Prostate gland (tissue), 2 donors: Measurements from ENCODE around the gene ALPK3. TPM values are rescaled to one million over a fixed set of nuclear protein-coding genes. Genes with fewer than 3 reads are reported as not detected.

Experiments
- DNase-seq: peaks from one replicate; pipeline ENCODE4 v3.0.0-alpha.2; 2019; ENCODE audit warnings: low spot score
- H3K27ac ChIP-seq, 2 donors: fragments of 200-600 bp; sonication (generic); 2 replicates each; pipeline ENCODE4 v1.5.1; 2017 to 2019
- H3K27me3 ChIP-seq: fragments of 200-600 bp; sonication (generic); replicated peaks from 2 replicates; pipeline ENCODE4 v1.5.1; 2019; ENCODE audit not compliant: insufficient read depth
- H3K36me3 ChIP-seq, 2 donors: fragments of 200-600 bp; sonication (generic); 1 replicate in 1 of 2; 2 replicates in 1 of 2; pipeline versions ENCODE4 v1.5.1 to v1.8.1; 2017 to 2019
- H3K4me1 ChIP-seq: fragments of 200-600 bp; sonication (generic); replicated peaks from 2 replicates; pipeline ENCODE4 v1.5.1; 2019
- H3K4me3 ChIP-seq, 2 donors: fragments of 200-600 bp; sonication (generic); 2 replicates each; pipeline ENCODE4 v1.5.1; 2017 to 2019
- H3K9me3 ChIP-seq: fragments of 200-600 bp; sonication (generic); 2 replicates; pipeline ENCODE4 v1.5.1; 2017
- CTCF ChIP-seq, 4 experiments: fragments of 200-600 bp in 2 of 4; fragments of 450-650 bp in 2 of 4; sonication (generic) in 2 of 4; IDR thresholded peaks; 1 replicate in 3 of 4; 2 replicates in 1 of 4; pipeline ENCODE4 v1.5.1; 2016 to 2019; ENCODE audit warnings: antibody characterized with exemption in 4 of 4, mild to moderate bottlenecking in 2 of 4, moderate library complexity in 2 of 4
- POLR2A ChIP-seq: fragments of 450-650 bp; IDR thresholded peaks from one replicate; pipeline ENCODE4 v1.6.1; 2016; ENCODE audit warnings: antibody characterized with exemption, mild to moderate bottlenecking
- POLR2AphosphoS5 ChIP-seq: sonication (generic); formaldehyde crosslinking; IDR thresholded peaks from one replicate; pipeline ENCODE4 v1.6.1; 2017; ENCODE audit warnings: antibody characterized with exemption
- WGBS: methylation state at CpG from one replicate; pipeline ENCODE4 v1.1.5; 2018; 5-methylcytosine and 5-hydroxymethylcytosine counted together
- intact Hi-C: fragments of 100-400 bp; cut with DNase I; formaldehyde crosslinking; loops from one replicate; pipeline ENCODE4 v1.14.2; 2022
- total RNA-seq, 2 donors: library from RNA; depleted of rRNA; stranded (reverse); fragments of >200 nt; gene quantifications; one replicate each; pipeline ENCODE4 v1.1.0, GENCODE V29; 2016

Gene ALPK3
- total RNA-seq, 2 donors from 2014 or later = 0.68 to 7.2 TPM

GRCh38 chr15:84829428-84829827 lies 12.3 kb downstream of the ALPK3 start:
- H3K36me3 ChIP-seq = no peaks in the 10 kb centered on the region
- H3K27ac ChIP-seq = no peak overlapping the region
- intact Hi-C loops = no loop called here
- no peaks in the 10 kb centered on the region for H3K9me3 ChIP-seq
- no peaks in the 10 kb centered on the region for H3K27me3 ChIP-seq
- no peak overlapping the region for H3K4me3 ChIP-seq
- TF ChIP-seq CTCF (IDR thresholded peaks at IDR 0.05) = no peak
- H3K4me1 ChIP-seq = no peaks in the 10 kb centered on the region
- no peak for DNase-seq
- WGBS = 90% methylated on average over 8 of the region's 8 CpGs

- TF ChIP-seq POLR2AphosphoS5 (no peak), POLR2A (no peak), CTCF (IDR thresholded peaks at IDR 0.05) (no peak)
- Histone ChIP-seq H3K27ac (no peak overlapping the region), H3K4me3 (no peak overlapping the region), H3K36me3 (no peaks in the 10 kb centered on the region), H3K27me3 (no peaks in the 10 kb centered on the region), H3K9me3 (no peaks in the 10 kb centered on the region), H3K4me1 (no peaks in the 10 kb centered on the region)
- DNase-seq = no peak
- intact Hi-C loops = no loop called here
- 76% methylated on average over 2 of the region's 2 CpGs for WGBS
Observed at GRCh38 chr15:84830036-84830435, 12.9 kb downstream of the ALPK3 start.

GRCh38 chr15:84831028-84831427 lies 13.9 kb downstream of the ALPK3 start:
- no peaks in the 10 kb centered on the region for H3K4me1 ChIP-seq
- H3K36me3 ChIP-seq = no peaks in the 10 kb centered on the region
- TF ChIP-seq POLR2A (no peak), POLR2AphosphoS5 (no peak)
- H3K27me3 ChIP-seq = no peaks in the 10 kb centered on the region
- no peak overlapping the region for H3K4me3 ChIP-seq
- H3K27ac ChIP-seq = no peak overlapping the region
- H3K9me3 ChIP-seq = no peaks in the 10 kb centered on the region
- DNase-seq = no peak
- intact Hi-C loops = no loop called here
- whole genome bisulfite sequencing = 68% methylated on average over 5 of the region's 5 CpGs

- DNase-seq = no peak
- H3K4me1 ChIP-seq = no peaks in the 10 kb centered on the region
- TF ChIP-seq POLR2A = no peak
- TF ChIP-seq CTCF (IDR thresholded peaks at IDR 0.05) = no peak
- TF ChIP-seq POLR2AphosphoS5 = no peak
- 49% methylated on average over 2 of the region's 2 CpGs for WGBS
- no peaks in the 10 kb centered on the region for H3K9me3 ChIP-seq
- intact Hi-C loops = no loop called here
- H3K27me3 ChIP-seq = no peaks in the 10 kb centered on the region
- no peak overlapping the region for H3K4me3 ChIP-seq
- no peaks in the 10 kb centered on the region for H3K36me3 ChIP-seq
- no peak overlapping the region for H3K27ac ChIP-seq
Observed at GRCh38 chr15:84831613-84832012, 14.5 kb downstream of the ALPK3 start.

- intact Hi-C loops = no loop called here
- TF ChIP-seq POLR2AphosphoS5 (no peak), CTCF (IDR thresholded peaks at IDR 0.05) (no peak), POLR2A (no peak)
- H3K9me3 ChIP-seq = no peaks in the 10 kb centered on the region
- no peak overlapping the region for H3K27ac ChIP-seq
- no peaks in the 10 kb centered on the region for H3K36me3 ChIP-seq
- H3K4me1 ChIP-seq = no peaks in the 10 kb centered on the region
- no peaks in the 10 kb centered on the region for H3K27me3 ChIP-seq
- DNase-seq = no peak
- H3K4me3 ChIP-seq = no peak overlapping the region
- 78% methylated on average over 2 of the region's 2 CpGs for WGBS
Observed at GRCh38 chr15:84832448-84833040, 15.4 kb downstream of the ALPK3 start.
